AG04450 (cell line): Measurements from ENCODE around the gene TUBG2. TPM values are rescaled to one million over a fixed set of nuclear protein-coding genes. Genes with fewer than 3 reads are reported as not detected.

Experiments used
- CTCF ChIA-PET: fragments of 300-600, 350-600 bp; formaldehyde crosslinking; extraction: SDS; loops from one replicate; lab custom pipeline; 2022; ENCODE audit warnings: antibody characterized with exemption, inconsistent platforms; lab: Charles Lee
- POLR2A ChIA-PET: fragments of 350-600 bp; formaldehyde crosslinking; extraction: SDS; loops from one replicate; lab custom pipeline; 2021; ENCODE audit warnings: antibody characterized with exemption, inconsistent platforms; lab: Yijun Ruan, JAX
- DNase-seq: peaks from one replicate; pipeline ENCODE4 v3.0.0-alpha.2; 2011; ENCODE audit warnings: low read depth, low spot score
- H3K27ac ChIP-seq: one replicate; pipeline ENCODE4 v1.5.1; 2012; ENCODE audit warnings: low read depth, low read length, control low read depth
- H3K27me3 ChIP-seq: one replicate; pipeline ENCODE4 v1.6.0; 2012; ENCODE audit warnings: low read length; ENCODE audit not compliant: control insufficient read depth, insufficient read depth
- H3K4me3 ChIP-seq: 2 replicates; pipeline ENCODE4 v1.5.1; 2011; ENCODE audit warnings: mild to moderate bottlenecking, low read depth, low read length, control low read depth
- H3K9me3 ChIP-seq: 2 replicates; pipeline ENCODE4 v1.5.1; 2012; ENCODE audit warnings: low read length; ENCODE audit not compliant: control insufficient read depth, insufficient read depth
- polyA plus RNA-seq: library from polyadenylated mRNA; depleted of rRNA; stranded (reverse); fragments of >200 nt; gene quantifications from 2 replicates; pipeline ENCODE4 v1.2.3, GENCODE V29; 2011
- TF ChIP-seq, protein P1 (sequence below): IDR thresholded peaks from 2 replicates; pipeline ENCODE4 v1.5.1; 2011; ENCODE audit warnings: low read depth, low read length, control low read depth, inconsistent platforms

The TUBG2 gene
- polyA plus RNA-seq, 1 experiment = 7.8 TPM

DNA sequence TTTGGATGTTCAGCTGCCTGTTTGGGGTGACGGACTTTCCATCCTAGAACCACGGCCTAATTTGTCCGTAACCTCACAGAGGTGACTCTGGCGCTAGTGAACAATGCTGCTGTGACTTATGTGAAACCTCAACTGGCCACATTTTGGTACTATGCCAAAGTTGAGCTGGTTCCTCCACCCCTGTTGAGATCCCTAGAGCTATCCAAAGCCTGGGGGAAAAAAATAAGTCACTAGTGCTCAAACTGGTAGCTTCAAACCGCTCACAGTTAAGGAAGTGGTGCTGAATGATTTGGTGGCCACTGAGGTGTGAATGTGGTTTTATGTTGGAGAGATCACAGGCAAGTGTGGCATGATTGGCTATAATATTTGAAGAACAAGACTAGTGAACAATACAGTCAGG is 11.3 kb upstream of the TUBG2 start:
- no peak overlapping the region for H3K4me3 ChIP-seq
- TF ChIP-seq, protein P1, sequence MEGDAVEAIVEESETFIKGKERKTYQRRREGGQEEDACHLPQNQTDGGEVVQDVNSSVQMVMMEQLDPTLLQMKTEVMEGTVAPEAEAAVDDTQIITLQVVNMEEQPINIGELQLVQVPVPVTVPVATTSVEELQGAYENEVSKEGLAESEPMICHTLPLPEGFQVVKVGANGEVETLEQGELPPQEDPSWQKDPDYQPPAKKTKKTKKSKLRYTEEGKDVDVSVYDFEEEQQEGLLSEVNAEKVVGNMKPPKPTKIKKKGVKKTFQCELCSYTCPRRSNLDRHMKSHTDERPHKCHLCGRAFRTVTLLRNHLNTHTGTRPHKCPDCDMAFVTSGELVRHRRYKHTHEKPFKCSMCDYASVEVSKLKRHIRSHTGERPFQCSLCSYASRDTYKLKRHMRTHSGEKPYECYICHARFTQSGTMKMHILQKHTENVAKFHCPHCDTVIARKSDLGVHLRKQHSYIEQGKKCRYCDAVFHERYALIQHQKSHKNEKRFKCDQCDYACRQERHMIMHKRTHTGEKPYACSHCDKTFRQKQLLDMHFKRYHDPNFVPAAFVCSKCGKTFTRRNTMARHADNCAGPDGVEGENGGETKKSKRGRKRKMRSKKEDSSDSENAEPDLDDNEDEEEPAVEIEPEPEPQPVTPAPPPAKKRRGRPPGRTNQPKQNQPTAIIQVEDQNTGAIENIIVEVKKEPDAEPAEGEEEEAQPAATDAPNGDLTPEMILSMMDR = no peak
- ChIA-PET POLR2A (interaction anchor here (0.5 kb wide), 1 partner anchor 9 kb away, joined by 5 read pairs; no protein-coding TSS in a partner anchor), CTCF (no interaction called here)
- H3K27ac ChIP-seq = no peak overlapping the region
- H3K27me3 ChIP-seq = peaks cover 15% of the 10 kb centered on the region
- no peaks in the 10 kb centered on the region for H3K9me3 ChIP-seq
- no peak for DNase-seq

DNA sequence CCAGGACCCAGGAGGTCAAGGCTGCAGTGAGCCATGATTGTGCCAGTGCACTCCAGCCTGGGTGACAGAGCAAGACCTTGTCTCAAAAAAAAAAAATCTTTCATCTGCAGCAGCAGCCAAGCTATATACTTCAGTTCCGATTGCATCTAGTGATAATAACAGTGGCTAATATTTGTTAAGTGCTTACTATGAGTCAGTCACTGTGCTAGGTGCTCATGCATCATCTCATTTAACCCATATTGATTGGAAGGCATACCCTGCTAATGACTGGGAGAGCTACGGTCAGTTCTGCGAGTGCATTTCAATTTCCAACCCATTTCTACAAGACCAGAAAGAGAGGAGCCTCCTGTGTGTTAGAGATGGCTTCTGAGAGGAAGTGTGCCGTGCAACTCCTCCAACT is 7.7 kb upstream of the TUBG2 start:
- CTCF ChIA-PET = no interaction called here
- H3K27ac ChIP-seq = no peak overlapping the region
- no peaks in the 10 kb centered on the region for H3K9me3 ChIP-seq
- no peak overlapping the region for H3K4me3 ChIP-seq
- TF ChIP-seq, protein P1 = no peak
- DNase-seq = no peak
- H3K27me3 ChIP-seq = peaks cover 7% of the 10 kb centered on the region
- POLR2A ChIA-PET = no interaction called here

DNA sequence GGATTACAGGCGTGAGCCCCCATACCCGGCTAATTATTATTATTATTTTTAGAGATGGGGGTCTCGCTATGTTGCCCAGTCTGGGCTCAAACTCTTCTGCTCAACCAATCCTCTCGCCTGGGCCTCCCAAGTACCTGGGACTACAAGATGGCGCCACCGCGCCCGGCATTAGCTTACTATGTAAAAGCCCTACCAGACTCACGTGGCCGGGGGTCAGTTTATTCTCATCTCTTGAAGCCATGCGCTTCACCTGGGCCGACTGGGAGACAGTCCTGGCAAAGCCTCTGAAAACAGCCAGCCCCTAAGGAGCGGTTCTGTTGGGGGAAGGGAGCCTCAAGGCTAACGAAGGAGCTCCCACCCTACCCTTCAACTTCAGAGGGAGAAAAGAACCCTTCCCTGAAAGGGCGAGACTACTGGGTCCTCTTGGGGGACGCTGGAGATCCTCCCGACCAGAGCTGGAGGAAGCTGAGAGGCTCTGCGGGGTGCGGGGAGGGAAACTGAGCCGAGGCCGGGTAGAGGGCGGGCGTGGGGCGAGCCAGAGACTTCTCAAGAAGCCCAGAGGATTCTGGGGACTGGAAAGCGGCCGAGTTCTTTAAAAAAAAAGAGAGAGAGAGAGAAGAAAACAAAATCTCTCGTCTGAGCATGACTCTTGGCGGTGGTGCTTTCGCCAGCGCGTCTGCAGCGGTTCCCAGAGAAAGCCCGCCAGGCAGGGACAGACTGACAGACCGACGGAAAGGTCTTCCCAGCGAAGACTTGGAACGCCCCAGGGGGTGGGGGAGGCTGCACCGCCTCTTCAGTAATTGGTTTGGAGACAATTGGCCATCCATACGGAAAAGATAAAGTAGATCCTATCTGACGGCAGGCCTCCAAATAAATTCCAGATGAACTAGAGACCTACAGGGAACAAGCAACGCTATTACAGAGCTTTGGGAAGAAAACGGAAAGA is 5.6 kb upstream of the TUBG2 start:
- Histone ChIP-seq H3K4me3 (peak overlapping the region; percentile 22), H3K27me3 (peaks cover 3% of the 10 kb centered on the region), H3K27ac (no peak overlapping the region), H3K9me3 (no peaks in the 10 kb centered on the region)
- no peak for DNase-seq
- CTCF ChIA-PET = interaction anchor here (0.6 to 1.0 kb wide), 2 partner anchors 8 to 75 kb away, joined by 3 read pairs; partner anchors contain the start of gene PSMC3IP
- TF ChIP-seq, protein P1 = no peak
- POLR2A ChIA-PET = no interaction called here

DNA sequence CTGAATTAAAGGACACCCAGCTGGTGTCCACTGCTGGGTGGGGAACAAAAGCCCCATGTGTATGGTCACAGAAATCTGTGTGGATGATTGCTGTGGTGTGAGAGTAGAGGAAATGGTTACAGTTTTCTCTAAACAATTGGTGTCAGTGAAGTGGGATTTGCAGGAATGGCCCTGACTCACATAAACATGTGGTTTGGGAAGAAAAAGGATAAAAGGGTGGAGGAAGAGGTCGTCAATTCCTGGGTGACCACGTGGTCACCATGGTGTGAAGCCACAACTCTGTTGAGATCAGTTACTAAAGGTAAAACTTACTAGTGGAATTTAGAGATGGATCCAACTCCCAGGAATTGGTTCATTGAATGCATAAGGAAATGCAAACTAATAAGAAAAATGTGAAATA is 3.6 kb upstream of the TUBG2 start:
- H3K27ac ChIP-seq = no peak overlapping the region
- CTCF ChIA-PET = interaction anchor here (0.5 kb wide), 1 partner anchor 78 kb away, joined by 3 read pairs; the partner anchor contains the start of gene PSMC3IP
- H3K9me3 ChIP-seq = no peaks in the 10 kb centered on the region

More for the DNA sequence above, 3.6 kb upstream of the TUBG2 start:
- peaks cover 2% of the 10 kb centered on the region for H3K27me3 ChIP-seq
- DNase-seq = no peak
- TF ChIP-seq, protein P1 = no peak
- POLR2A ChIA-PET = interaction anchor here (0.7 to 1.6 kb wide), 2 partner anchors 14 to 763 kb away, joined by 4 to 6 read pairs; no protein-coding TSS in a partner anchor
- no peak overlapping the region for H3K4me3 ChIP-seq
